Activated CD8-positive, alpha-beta T cell treated with anti-CD3 and anti-CD28 coated beads for 36 hours (primary cell): Measurements from ENCODE around the gene ACE. TPM values are rescaled to one million over a fixed set of nuclear protein-coding genes. Genes with fewer than 3 reads are reported as not detected.

Experiments
- ATAC-seq: fragments of 200-7000 bp; cut with Tn5 transposase; one replicate; pipeline ENCODE4 v1.10.0; 2021; ENCODE audit warnings: mild to moderate bottlenecking, moderate library complexity
- CTCF ChIA-PET: fragments of 350-600 bp; sonication (Branson Sonifier 250); formaldehyde crosslinking; loops from one replicate; lab custom pipeline; 2021; ENCODE audit warnings: antibody characterized with exemption; lab: Charles Lee
- POLR2A ChIA-PET: fragments of 350-600 bp; sonication (Branson Sonifier 250); formaldehyde crosslinking; loops from one replicate; lab custom pipeline; 2021; ENCODE audit warnings: antibody characterized with exemption; lab: Charles Lee
- DNase-seq: peaks from one replicate; pipeline ENCODE4 v3.0.0-alpha.2; 2020
- H3K27ac Mint-ChIP-seq: one replicate; pipeline ENCODE4 v1.8.0; 2021; ENCODE audit warnings: mild to moderate bottlenecking, mixed read lengths
- H3K27me3 Mint-ChIP-seq: one replicate; pipeline ENCODE4 v1.8.0; 2021; ENCODE audit warnings: mixed read lengths
- H3K36me3 Mint-ChIP-seq: one replicate; pipeline ENCODE4 v1.8.0; 2021; ENCODE audit warnings: low read depth, mixed read lengths
- H3K4me1 Mint-ChIP-seq: one replicate; pipeline ENCODE4 v1.8.0; 2021; ENCODE audit warnings: low read depth, mixed read lengths
- H3K4me3 Mint-ChIP-seq: one replicate; pipeline ENCODE4 v1.8.0; 2021; ENCODE audit warnings: mild to moderate bottlenecking, moderate library complexity, mixed read lengths
- H3K9me3 Mint-ChIP-seq: one replicate; pipeline ENCODE4 v1.8.0; 2021; ENCODE audit warnings: mixed read lengths
- CTCF ChIP-seq: fragments of 200-600 bp; IDR thresholded peaks from one replicate; pipeline ENCODE4 v1.8.0; 2022; ENCODE audit warnings: antibody characterized with exemption, mild to moderate bottlenecking
- intact Hi-C: fragments of 100-400 bp; cut with micrococcal nuclease; formaldehyde crosslinking; loops from one replicate; pipeline ENCODE4 v1.10.0; 2022
- total RNA-seq, 2 experiments: library from RNA; stranded (reverse); gene quantifications; one replicate each; pipeline ENCODE4 v1.2.3, GENCODE V29; 2021

ACE gene
- total RNA-seq, 2 experiments from 2014 or later = 0.36 to 0.51 TPM

GRCh38 chr17:63538693-63539595 is 62.1 kb downstream of the ACE start:
- CTCF ChIA-PET = interaction anchor here (1.7 kb wide), 1 partner anchor 74 kb away, joined by 4 read pairs; no protein-coding TSS in a partner anchor
- H3K9me3 Mint-ChIP-seq = no peaks in the 10 kb centered on the region
- DNase-seq = no peak
- intact Hi-C loops = no loop called here
- POLR2A ChIA-PET = no interaction called here
- no peak overlapping the region for H3K27ac Mint-ChIP-seq
- H3K4me3 Mint-ChIP-seq = no peak overlapping the region
- H3K27me3 Mint-ChIP-seq = peaks cover 30% of the 10 kb centered on the region
- peaks cover 3% of the 10 kb centered on the region for H3K4me1 Mint-ChIP-seq
- H3K36me3 Mint-ChIP-seq = no peaks in the 10 kb centered on the region
- no peak for ATAC-seq
- no peak for TF ChIP-seq CTCF

GRCh38 chr17:63540590-63540989 is 63.7 kb downstream of the ACE start:
- TF ChIP-seq CTCF = no peak
- ChIA-PET CTCF (no interaction called here), POLR2A (interaction anchor here (1.0 kb wide), 1 partner anchor 9 kb away, joined by 4 read pairs; no protein-coding TSS in a partner anchor)
- no peak for DNase-seq
- Mint-ChIP-seq H3K27me3 (peaks cover 30% of the 10 kb centered on the region), H3K9me3 (no peaks in the 10 kb centered on the region), H3K4me1 (peaks cover 3% of the 10 kb centered on the region), H3K36me3 (no peaks in the 10 kb centered on the region), H3K4me3 (no peak overlapping the region), H3K27ac (no peak overlapping the region)
- no peak for ATAC-seq
- intact Hi-C loops = no loop called here

- no peaks in the 10 kb centered on the region for H3K36me3 Mint-ChIP-seq
- POLR2A ChIA-PET = interaction anchor here (0.7 to 1.1 kb wide), 3 partner anchors 8 to 218 kb away, joined by 3 read pairs; partner anchors contain the start of gene DCAF7
- peaks cover 3% of the 10 kb centered on the region for H3K4me1 Mint-ChIP-seq
- DNase-seq (no peak), ATAC-seq (no peak)
- H3K9me3 Mint-ChIP-seq = no peaks in the 10 kb centered on the region
- TF ChIP-seq CTCF = no peak
- CTCF ChIA-PET = no interaction called here
- no peak overlapping the region for H3K27ac Mint-ChIP-seq
- H3K4me3 Mint-ChIP-seq = no peak overlapping the region
- intact Hi-C loops = no loop called here
- peaks cover 28% of the 10 kb centered on the region for H3K27me3 Mint-ChIP-seq
These were observed 65.3 kb downstream of the ACE start for GRCh38 chr17:63542218-63542545.

- ATAC-seq (no peak), DNase-seq (no peak)
- Mint-ChIP-seq H3K27ac (no peak overlapping the region), H3K4me3 (no peak overlapping the region), H3K27me3 (peaks cover 20% of the 10 kb centered on the region), H3K4me1 (peaks cover 3% of the 10 kb centered on the region), H3K9me3 (no peaks in the 10 kb centered on the region), H3K36me3 (no peaks in the 10 kb centered on the region)
- no peak for TF ChIP-seq CTCF
- POLR2A ChIA-PET = interaction anchor here (0.8 to 1.2 kb wide), 3 partner anchors 11 to 21 kb away, joined by 3 read pairs; no protein-coding TSS in a partner anchor
- CTCF ChIA-PET = interaction anchor here (1.7 kb wide), 1 partner anchor 117 kb away, joined by 4 read pairs; no protein-coding TSS in a partner anchor
- intact Hi-C loops = no loop called here
These were observed 66.3 kb downstream of the ACE start for GRCh38 chr17:63542942-63543821.
